Panc1 (cell line): ENCODE data around the gene NEK7. TPM values are rescaled to one million over a fixed set of nuclear protein-coding genes. Genes with fewer than 3 reads are reported as not detected.

Experiments
- ATAC-seq: fragments of 200-7000 bp; cut with Tn5 transposase; 2 replicates; pipeline ENCODE4 v1.9.1; 2020; ENCODE audit warnings: mild to moderate bottlenecking, moderate library complexity
- BruUV-seq: library from RNA; stranded (reverse); fragments of 400-500 nt; replicated peaks from 2 replicates; lab custom pipeline; 2021; lab: Mats Ljungman, UMichigan
- CTCF ChIA-PET: fragments of 300-600 bp; sonication (Branson Sonifier 250); formaldehyde crosslinking; loops from one replicate; lab custom pipeline; 2022; ENCODE audit warnings: antibody characterized with exemption; lab: Charles Lee
- POLR2A ChIA-PET: fragments of 300-600 bp; sonication (Branson Sonifier 250); formaldehyde crosslinking; loops from one replicate; lab custom pipeline; 2022; ENCODE audit warnings: antibody characterized with exemption; lab: Charles Lee
- DNase-seq: peaks from one replicate; pipeline ENCODE4 v3.0.0-alpha.2; 2010; ENCODE audit warnings: low read depth, low spot score
- H3K27ac ChIP-seq: 2 replicates; pipeline ENCODE4 v1.5.1; 2011; ENCODE audit warnings: mild to moderate bottlenecking, low read length, inconsistent platforms
- H3K27me3 ChIP-seq: fragments of 200-500 bp; sonication (Bioruptor generic); 2 replicates; pipeline ENCODE4 v1.6.0; 2014; ENCODE audit warnings: low read length, inconsistent platforms; ENCODE audit not compliant: control insufficient read depth, insufficient read depth
- H3K36me3 ChIP-seq: fragments of 200-500 bp; sonication (Bioruptor generic); 2 replicates; pipeline ENCODE4 v1.5.1; 2014; ENCODE audit warnings: inconsistent platforms, mild to moderate bottlenecking, low read length, moderate library complexity; ENCODE audit not compliant: control insufficient read depth, insufficient read depth
- H3K4me1 ChIP-seq: 2 replicates; pipeline ENCODE4 v1.5.1; 2011; ENCODE audit warnings: inconsistent platforms, mild to moderate bottlenecking, low read length, moderate library complexity; ENCODE audit not compliant: control insufficient read depth, insufficient read depth
- H3K4me3 ChIP-seq, 2 experiments: 2 replicates each; pipeline ENCODE4 v1.5.1; 2011 to 2012; ENCODE audit warnings: low read depth in 2 of 2, low read length in 2 of 2, mild to moderate bottlenecking in 2 of 2, inconsistent platforms in 1 of 2, moderate library complexity in 1 of 2
- H3K9me3 ChIP-seq: fragments of 200-500 bp; sonication (Bioruptor generic); 2 replicates; pipeline ENCODE4 v1.5.1; 2014; ENCODE audit warnings: low read depth, mild to moderate bottlenecking, inconsistent platforms, low read length, moderate library complexity; ENCODE audit not compliant: control insufficient read depth, insufficient read depth
- POLR2AphosphoS5 ChIP-seq: IDR thresholded peaks from 2 replicates; pipeline ENCODE4 v1.6.1; 2012; ENCODE audit warnings: mild to moderate bottlenecking, low read depth, low read length, moderate library complexity
- SIN3A ChIP-seq: IDR thresholded peaks from 2 replicates; pipeline ENCODE4 v1.6.1; 2012; ENCODE audit warnings: low read depth, mild to moderate bottlenecking, low read length, moderate library complexity, borderline replicate concordance; ENCODE audit not compliant: insufficient read depth
- TCF7L2 ChIP-seq: IDR thresholded peaks from 2 replicates; pipeline ENCODE4 v1.6.1; 2011; ENCODE audit warnings: mild to moderate bottlenecking, low read depth, low read length, inconsistent platforms
- in situ Hi-C: cut with HindIII; loops from 2 replicates; pipeline ENCODE4 v1.10.0; 2016; ENCODE audit warnings: low sequenced_read_pairs, low pct_unique_long_range_greater_than_20kb
- intact Hi-C: fragments of 100-400 bp; cut with micrococcal nuclease; formaldehyde crosslinking; loops from one replicate; pipeline ENCODE4 v1.10.0; 2022; ENCODE audit not compliant: unreplicated experiment
- total RNA-seq: library from RNA; stranded (reverse); gene quantifications from one replicate; pipeline ENCODE4 v1.2.1, GENCODE V29; 2021; ENCODE audit not compliant: unreplicated experiment
- TF ChIP-seq, protein P1 (sequence below): fragments of 450-650 bp; IDR thresholded peaks from 2 replicates; pipeline ENCODE4 v1.5.1; 2017; ENCODE audit warnings: mild to moderate bottlenecking
- TF ChIP-seq, protein P2 (sequence below), 2 experiments: IDR thresholded peaks; 2 replicates each; pipeline ENCODE4 v1.6.1; 2011 to 2012; ENCODE audit warnings: low read depth in 2 of 2, control low read depth in 1 of 2, low read length in 1 of 2, mild to moderate bottlenecking in 1 of 2, moderate library complexity in 1 of 2; ENCODE audit not compliant: insufficient read depth in 1 of 2

Gene NEK7
- total RNA-seq, 1 experiment from 2014 or later: 53.0 TPM

- intact Hi-C loops: no loop called here
- Histone ChIP-seq H3K4me3 (no peak overlapping the region), H3K27ac (no peak overlapping the region), H3K9me3 (no peaks in the 10 kb centered on the region), H3K27me3 (no peaks in the 10 kb centered on the region), H3K36me3 (no peaks in the 10 kb centered on the region), H3K4me1 (no peaks in the 10 kb centered on the region)
- no TSS peak for BruUV-seq
- in situ Hi-C loops: no loop called here
- TF ChIP-seq, protein P1, sequence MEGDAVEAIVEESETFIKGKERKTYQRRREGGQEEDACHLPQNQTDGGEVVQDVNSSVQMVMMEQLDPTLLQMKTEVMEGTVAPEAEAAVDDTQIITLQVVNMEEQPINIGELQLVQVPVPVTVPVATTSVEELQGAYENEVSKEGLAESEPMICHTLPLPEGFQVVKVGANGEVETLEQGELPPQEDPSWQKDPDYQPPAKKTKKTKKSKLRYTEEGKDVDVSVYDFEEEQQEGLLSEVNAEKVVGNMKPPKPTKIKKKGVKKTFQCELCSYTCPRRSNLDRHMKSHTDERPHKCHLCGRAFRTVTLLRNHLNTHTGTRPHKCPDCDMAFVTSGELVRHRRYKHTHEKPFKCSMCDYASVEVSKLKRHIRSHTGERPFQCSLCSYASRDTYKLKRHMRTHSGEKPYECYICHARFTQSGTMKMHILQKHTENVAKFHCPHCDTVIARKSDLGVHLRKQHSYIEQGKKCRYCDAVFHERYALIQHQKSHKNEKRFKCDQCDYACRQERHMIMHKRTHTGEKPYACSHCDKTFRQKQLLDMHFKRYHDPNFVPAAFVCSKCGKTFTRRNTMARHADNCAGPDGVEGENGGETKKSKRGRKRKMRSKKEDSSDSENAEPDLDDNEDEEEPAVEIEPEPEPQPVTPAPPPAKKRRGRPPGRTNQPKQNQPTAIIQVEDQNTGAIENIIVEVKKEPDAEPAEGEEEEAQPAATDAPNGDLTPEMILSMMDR: no peak
- no peak for TF ChIP-seq POLR2AphosphoS5
- no peak for TF ChIP-seq SIN3A
- TF ChIP-seq, protein P2, sequence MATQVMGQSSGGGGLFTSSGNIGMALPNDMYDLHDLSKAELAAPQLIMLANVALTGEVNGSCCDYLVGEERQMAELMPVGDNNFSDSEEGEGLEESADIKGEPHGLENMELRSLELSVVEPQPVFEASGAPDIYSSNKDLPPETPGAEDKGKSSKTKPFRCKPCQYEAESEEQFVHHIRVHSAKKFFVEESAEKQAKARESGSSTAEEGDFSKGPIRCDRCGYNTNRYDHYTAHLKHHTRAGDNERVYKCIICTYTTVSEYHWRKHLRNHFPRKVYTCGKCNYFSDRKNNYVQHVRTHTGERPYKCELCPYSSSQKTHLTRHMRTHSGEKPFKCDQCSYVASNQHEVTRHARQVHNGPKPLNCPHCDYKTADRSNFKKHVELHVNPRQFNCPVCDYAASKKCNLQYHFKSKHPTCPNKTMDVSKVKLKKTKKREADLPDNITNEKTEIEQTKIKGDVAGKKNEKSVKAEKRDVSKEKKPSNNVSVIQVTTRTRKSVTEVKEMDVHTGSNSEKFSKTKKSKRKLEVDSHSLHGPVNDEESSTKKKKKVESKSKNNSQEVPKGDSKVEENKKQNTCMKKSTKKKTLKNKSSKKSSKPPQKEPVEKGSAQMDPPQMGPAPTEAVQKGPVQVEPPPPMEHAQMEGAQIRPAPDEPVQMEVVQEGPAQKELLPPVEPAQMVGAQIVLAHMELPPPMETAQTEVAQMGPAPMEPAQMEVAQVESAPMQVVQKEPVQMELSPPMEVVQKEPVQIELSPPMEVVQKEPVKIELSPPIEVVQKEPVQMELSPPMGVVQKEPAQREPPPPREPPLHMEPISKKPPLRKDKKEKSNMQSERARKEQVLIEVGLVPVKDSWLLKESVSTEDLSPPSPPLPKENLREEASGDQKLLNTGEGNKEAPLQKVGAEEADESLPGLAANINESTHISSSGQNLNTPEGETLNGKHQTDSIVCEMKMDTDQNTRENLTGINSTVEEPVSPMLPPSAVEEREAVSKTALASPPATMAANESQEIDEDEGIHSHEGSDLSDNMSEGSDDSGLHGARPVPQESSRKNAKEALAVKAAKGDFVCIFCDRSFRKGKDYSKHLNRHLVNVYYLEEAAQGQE (IDR thresholded peaks at IDR 0.05; ENCODE audit: insufficient read depth in 1 of 2, low read depth in 2 of 2, low read length in 1 of 2): no peak
- no peak for TF ChIP-seq TCF7L2
- DNase-seq: no peak
- no peak for ATAC-seq
- ChIA-PET POLR2A (no interaction called here), CTCF (no interaction called here)
These were observed 108.4 kb downstream of the NEK7 start for GRCh38 chr1:198265073-198265661.

DNA sequence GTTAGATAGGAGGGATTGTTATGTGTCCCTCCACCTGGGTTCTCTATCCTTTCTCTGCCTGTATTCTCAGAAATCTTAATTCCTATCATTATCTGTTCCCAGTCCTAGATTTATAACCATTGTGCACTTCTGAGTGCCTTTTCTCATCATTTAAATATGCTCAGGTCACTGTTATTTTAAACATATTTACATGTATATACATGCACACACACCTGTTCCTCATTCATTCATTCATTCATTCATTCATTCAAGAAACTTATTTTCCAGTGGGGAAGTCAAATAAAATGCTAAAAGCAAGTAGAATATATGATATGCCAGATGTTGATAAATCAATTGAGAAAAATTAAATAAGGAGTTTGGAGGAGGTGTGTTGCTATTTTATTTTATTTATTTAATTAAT, 110.3 kb downstream of the NEK7 start:
- Histone ChIP-seq H3K4me1 (no peaks in the 10 kb centered on the region), H3K4me3 (no peak overlapping the region), H3K27ac (no peak overlapping the region), H3K27me3 (no peaks in the 10 kb centered on the region), H3K9me3 (no peaks in the 10 kb centered on the region), H3K36me3 (no peaks in the 10 kb centered on the region)
- BruUV-seq: no TSS peak
- CTCF ChIA-PET: no interaction called here
- DNase-seq (no peak), ATAC-seq (no peak)
- POLR2A ChIA-PET: no interaction called here
- intact Hi-C loops: no loop called here
- TF ChIP-seq TCF7L2: no peak
- in situ Hi-C loops: no loop called here

DNA sequence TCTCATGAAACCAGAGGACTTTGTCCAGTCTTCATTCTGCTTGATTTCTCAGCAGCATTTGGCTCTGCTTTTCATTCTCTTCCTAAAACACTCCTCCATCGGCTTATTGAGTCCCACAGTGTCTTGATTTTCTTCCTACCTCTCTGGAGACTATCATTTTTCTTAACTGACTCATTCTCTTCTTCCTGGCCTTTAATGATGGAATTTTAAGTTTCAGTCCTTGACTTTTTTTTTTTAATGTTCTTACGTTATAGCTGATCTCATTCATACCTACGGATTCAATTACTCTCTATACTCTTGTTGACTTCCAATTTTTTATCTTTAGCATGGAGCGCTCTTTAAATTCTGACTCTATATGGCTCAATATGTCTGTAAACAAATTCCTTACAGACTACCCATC, 111.1 kb downstream of the NEK7 start:
- ChIA-PET POLR2A (no interaction called here), CTCF (no interaction called here)
- BruUV-seq: no TSS peak
- no peak for TF ChIP-seq POLR2AphosphoS5
- TF ChIP-seq, protein P1: no peak
- TF ChIP-seq, protein P2 (IDR thresholded peaks at IDR 0.05; ENCODE audit: insufficient read depth in 1 of 2, low read depth in 2 of 2, low read length in 1 of 2): no peak
- TF ChIP-seq TCF7L2: no peak
- no peak for TF ChIP-seq SIN3A
- H3K4me3 ChIP-seq: no peak overlapping the region
- in situ Hi-C loops: no loop called here
- no peaks in the 10 kb centered on the region for H3K9me3 ChIP-seq
- no peaks in the 10 kb centered on the region for H3K4me1 ChIP-seq
- no peaks in the 10 kb centered on the region for H3K36me3 ChIP-seq
- intact Hi-C loops: no loop called here
- H3K27ac ChIP-seq: no peak overlapping the region
- H3K27me3 ChIP-seq: no peaks in the 10 kb centered on the region
- ATAC-seq (no peak), DNase-seq (no peak)
